GM19455 (cell line): ENCODE data around the gene ARMC6.

ENCODE experiments used
- ATAC-seq: cut with Tn5 transposase; IDR thresholded peaks from one replicate; pipeline ENCODE4 v1.9.1; 2021; ENCODE audit not compliant: unreplicated experiment

Gene ARMC6

GRCh38 chr19:19033426-19034203, at the start of gene ARMC6, which contains the start of gene SUGP2:
ARMC6 (plus strand) TSS chr19:19033603; CDS start chr19:19034210, 607 bp downstream.
SUGP2 (minus strand) TSS chr19:19033517; CDS start chr19:19031071, 2,446 bp downstream.
- peak; percentile 63 for ATAC-seq

DNA sequence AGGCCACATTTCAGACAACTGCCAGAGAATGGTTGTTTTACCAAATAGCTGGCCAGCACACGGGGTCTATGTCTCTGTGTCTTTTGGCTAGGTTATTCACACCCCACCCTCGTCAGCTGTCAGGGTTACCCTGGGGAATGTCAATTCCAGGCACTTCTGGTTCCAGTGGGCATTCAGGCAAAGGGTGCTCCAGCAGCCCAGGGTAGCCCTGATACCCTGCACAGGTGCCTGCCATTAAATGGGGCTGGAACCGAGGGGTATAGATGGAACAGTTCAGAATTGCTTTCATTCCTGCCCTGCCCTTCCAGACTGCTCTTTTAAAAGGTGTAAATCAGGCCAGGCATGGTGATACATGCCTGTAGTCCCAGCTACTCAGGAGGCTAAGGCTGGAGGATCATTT, 49.2 kb upstream of the ARMC6 start:
- no peak for ATAC-seq

DNA sequence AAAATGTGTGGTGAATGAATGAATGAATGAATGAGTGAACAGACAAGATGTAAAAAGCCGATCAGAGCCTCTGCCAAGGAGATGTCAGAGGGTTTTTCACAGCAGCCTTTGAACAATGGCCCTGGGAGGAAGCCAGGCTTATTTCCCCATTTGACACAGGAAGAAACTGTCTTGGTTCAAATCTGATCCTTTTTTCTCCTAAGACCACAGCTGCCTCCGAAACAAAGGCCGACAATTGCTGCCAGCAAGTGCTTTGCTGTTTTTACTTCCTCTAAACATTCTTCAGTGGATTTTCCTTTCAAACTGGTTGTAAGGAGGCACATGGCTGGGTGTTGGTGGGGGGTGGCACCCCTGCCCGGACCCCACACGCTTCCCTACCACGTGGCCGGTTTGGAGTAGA, 48.1 kb upstream of the ARMC6 start:
- no peak for ATAC-seq

DNA sequence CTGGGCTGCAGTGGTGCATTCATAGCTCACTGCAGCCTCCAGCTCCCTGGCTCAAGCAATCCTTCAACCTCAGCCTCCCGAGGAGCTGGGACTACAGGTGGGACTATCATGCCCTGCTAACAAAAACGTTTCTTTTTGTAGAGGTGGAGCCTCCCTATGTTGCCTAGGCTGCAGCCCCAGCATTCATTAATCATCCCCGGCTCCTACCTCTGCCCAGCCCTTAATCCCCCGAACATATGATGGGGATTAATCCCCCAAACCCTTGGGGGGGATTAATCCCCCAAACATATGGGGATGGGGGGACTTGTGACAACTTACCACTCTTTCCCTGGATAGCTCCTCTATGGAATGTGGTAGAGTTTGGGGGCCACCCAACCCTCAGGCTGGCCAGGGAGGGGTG, 45.9 kb upstream of the ARMC6 start:
- no peak for ATAC-seq

- no peak for ATAC-seq
Observed at GRCh38 chr19:18989316-18989715, 44.1 kb upstream of the ARMC6 start.

GRCh38 chr19:18990128-18990708, 43.2 kb upstream of the ARMC6 start:
- ATAC-seq: no peak

- ATAC-seq: no peak
Observed at GRCh38 chr19:18991006-18991405, 42.4 kb upstream of the ARMC6 start.

GRCh38 chr19:18991468-18991867, 41.9 kb upstream of the ARMC6 start:
- no peak for ATAC-seq

- no peak for ATAC-seq
Observed at GRCh38 chr19:18992696-18993095, 40.7 kb upstream of the ARMC6 start.

DNA sequence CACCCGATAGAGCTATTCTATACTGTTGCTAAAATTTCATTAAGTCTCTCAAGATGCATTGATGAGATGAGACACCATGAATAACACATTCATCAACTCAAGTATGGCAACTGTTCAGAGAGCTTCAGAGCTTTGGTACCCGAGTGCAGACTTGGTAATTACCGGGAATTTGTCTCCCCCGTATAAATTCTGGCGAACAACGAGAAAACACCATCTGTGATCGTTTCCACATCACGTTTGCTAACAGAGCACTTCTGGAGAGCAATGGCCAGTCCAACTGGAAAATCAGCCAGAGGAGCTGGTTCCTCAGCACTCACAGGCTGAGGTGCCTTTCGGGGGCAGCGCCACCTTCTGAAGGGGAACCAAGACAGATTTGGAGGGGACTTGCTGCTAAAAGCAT, 40.3 kb upstream of the ARMC6 start:
- no peak for ATAC-seq

DNA sequence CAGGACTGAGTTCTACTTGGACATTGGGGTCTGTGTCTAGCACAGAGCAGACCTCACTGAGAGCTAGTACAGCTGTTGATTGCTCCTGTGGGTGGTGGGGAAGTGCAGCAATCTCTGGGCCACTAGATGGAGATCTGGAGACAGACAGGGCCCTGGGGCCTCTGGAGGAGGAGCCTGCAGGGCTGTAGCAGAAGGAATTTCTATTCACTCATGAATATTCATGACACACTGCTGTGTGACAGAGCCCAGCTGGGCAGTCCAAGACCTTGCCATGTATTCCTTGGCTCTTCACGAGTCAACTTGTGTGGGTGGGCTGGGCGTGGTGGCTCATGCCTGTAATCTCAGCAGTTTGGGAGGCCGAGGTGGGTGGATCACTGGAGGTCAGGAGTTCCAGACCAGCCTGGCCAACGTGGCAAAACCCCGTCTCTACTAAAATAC, 37.6 kb upstream of the ARMC6 start:
- no peak for ATAC-seq

- ATAC-seq: no peak
Observed at GRCh38 chr19:18996351-18996750, 37.1 kb upstream of the ARMC6 start.

GRCh38 chr19:18996796-18997394, 36.5 kb upstream of the ARMC6 start:
- ATAC-seq: no peak

DNA sequence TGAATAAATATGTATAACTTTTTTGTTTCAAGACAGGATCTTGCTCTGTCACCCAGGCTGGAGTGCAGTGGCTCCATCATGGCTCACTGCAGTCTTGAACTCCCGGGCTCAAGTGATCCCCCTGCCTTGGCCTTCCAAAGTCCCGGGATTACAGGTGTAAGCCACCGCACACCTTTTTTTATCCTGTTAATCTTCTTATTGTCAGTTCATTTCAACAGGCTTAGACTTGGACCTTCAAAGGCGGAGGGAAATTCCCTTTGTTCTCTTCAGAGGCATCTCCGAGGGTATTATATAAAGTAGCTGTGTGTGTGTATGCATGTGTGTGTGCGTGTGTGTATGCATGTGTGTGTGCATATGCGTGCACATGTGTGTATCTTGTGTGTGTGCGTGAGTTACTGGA, 35.1 kb upstream of the ARMC6 start:
- no peak for ATAC-seq

- no peak for ATAC-seq
Observed at GRCh38 chr19:18999016-18999758, 34.2 kb upstream of the ARMC6 start.

DNA sequence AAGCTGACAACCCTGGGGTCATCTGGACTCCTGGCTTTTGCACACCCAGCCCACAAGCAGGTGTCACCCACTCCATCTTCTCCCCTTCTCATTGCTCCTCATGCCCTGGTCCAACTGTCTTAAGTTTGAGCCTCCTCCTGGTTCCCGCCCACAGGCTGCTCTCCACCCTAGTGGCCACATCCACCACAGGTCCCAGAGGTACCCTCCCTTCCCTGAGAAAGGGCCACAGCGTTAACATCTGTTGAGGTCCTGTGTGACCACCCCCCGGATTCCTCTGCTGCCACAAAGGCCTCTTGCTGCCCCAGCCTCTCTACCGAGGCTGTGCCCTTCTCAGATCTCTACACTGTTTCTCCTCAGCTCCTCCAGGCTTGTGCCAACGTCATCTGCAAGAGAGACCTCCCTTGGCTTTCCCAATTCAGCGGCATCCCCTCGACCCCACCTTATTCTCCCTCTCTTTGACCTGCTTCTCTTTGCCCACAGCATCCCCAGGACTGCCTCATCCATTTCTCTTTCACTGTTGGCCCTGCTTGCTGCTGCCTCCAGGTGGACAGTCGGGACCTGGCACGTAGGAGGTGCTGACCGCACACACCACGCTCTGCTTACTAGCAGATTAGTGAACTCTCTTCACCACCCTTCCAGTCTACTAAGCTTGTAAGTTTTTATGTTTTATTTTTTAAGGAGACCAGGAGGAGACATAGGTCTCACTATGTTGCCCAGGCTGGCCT, 33.3 kb upstream of the ARMC6 start:
- no peak for ATAC-seq

- no peak for ATAC-seq
Observed at GRCh38 chr19:19004144-19004543, 29.3 kb upstream of the ARMC6 start.

DNA sequence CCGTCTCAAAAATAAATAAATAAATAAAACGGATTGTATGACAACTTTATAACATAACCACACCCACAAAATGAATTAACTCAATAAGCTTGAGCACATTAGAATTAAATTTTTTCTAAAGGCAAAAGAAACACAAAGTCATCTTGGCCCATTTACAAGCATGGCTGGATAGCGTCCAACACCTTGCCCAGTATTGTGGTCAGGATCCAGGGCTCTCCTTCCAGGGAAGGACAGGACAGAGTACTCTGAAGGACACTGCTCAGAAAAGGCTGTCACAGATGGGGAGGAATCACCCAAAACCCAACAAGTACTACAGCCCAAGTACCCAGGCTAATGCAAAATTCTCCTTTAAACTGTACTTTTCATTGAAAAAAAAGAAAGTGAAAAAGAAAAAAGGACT, 27.2 kb upstream of the ARMC6 start:
- ATAC-seq: no peak

DNA sequence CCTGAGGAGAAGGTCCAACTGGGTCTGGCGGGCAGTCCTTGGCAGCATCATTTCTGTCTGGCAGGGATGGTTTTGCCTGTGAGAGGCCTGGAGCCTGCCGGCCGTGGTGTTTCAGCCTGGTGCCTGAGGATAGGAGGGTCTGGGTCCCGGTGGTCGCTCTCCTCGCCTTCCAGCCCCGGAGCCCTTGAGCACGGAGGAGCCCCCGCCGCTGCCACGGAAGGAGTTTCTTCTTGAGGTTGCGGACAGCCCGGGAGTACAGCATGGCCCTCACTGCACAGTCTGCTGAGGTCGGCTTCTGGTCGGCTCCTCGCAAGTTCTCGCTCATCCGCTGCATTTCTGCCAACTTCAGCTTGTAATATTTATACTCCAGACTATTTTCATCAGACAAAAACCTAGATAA, 23.5 kb upstream of the ARMC6 start:
- no peak for ATAC-seq

DNA sequence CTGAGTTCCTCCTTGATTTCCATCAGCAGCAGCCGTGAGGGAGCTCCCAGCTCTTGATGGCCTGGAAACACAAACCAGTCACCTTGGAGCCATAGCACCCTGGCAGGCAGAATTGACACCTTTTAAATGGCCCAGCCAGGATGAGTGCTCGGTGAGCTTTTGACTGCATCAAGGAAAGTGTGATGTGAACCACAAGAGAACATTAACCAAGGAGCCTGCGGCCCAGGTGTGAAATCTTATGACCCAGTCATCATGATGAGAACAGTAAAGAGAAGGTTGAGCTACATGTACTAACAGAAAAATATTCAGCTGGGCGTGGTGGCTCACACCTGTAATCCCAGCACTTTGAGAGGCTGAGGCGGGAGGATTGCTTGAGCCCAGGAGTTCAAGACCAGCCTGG, 22.9 kb upstream of the ARMC6 start:
- no peak for ATAC-seq

GRCh38 chr19:19021115-19021514, 12.3 kb upstream of the ARMC6 start:
- no peak for ATAC-seq
